Measurements from ENCODE around the gene ATXN2. TPM values are rescaled to one million over a fixed set of nuclear protein-coding genes. Genes with fewer than 3 reads are reported as not detected.
A peak's percentile ranks its signal among the peaks of the same experiment; 100 is the strongest.

ATXN2 gene
- total RNA-seq, 2 experiments from 2014 or later, result 38.2 to 39.3 TPM

DNA sequence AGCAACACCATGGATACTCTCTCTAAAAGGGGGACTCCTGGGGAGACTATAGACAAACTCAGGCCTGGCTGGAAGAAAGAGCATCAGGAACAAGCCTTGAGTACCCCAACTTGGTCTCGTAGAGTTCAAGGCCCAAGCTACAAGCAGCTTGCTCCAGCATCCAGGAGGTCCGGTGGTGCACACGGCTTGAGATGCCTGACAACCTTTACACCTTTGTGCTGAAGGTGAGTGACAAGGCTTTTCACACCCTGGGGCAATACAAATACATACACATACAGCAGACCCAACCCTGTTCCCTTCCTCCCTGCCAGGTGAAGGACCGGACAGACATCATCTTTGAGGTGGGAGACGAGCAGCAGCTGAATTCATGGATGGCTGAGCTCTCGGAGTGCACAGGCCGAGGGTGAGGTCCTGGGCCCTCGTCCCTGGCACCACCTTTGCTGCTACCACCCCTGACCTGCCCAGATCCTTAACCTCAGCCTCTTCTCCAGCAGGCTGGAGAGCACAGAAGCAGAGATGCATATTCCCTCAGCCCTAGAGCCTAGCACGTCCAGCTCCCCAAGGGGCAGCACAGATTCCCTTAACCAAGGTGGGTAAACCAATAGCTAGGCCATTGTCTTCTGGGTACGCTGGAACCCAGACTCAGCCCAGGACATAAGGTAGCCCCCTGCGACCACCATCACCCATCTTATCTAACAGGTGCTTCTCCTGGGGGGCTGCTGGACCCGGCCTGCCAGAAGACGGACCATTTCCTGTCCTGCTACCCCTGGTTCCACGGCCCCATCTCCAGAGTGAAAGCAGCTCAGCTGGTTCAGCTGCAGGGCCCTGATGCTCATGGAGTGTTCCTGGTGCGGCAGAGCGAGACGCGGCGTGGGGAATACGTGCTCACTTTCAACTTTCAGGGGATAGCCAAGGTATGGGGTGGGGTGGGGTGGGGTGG lies 152.2 kb downstream of the ATXN2 start:
- ATAC-seq (no peak), DNase-seq (peak; percentile 34)
- H3K27ac Mint-ChIP-seq, result no peak overlapping the region
- H3K4me3 Mint-ChIP-seq, result no peak overlapping the region
- H3K4me1 Mint-ChIP-seq, result peaks cover 80% of the 10 kb centered on the region
- H3K9me3 Mint-ChIP-seq (ENCODE audit: low read depth), result no peaks in the 10 kb centered on the region
- peaks cover 52% of the 10 kb centered on the region for H3K36me3 Mint-ChIP-seq
- no peaks in the 10 kb centered on the region for H3K27me3 Mint-ChIP-seq
- CTCF ChIA-PET, result interaction anchor here (4.2 to 31.7 kb wide), 3 partner anchors 12 to 44 kb away, joined by 38 to 950 read pairs (median 44); partner anchors contain the start of gene SH2B3

DNA sequence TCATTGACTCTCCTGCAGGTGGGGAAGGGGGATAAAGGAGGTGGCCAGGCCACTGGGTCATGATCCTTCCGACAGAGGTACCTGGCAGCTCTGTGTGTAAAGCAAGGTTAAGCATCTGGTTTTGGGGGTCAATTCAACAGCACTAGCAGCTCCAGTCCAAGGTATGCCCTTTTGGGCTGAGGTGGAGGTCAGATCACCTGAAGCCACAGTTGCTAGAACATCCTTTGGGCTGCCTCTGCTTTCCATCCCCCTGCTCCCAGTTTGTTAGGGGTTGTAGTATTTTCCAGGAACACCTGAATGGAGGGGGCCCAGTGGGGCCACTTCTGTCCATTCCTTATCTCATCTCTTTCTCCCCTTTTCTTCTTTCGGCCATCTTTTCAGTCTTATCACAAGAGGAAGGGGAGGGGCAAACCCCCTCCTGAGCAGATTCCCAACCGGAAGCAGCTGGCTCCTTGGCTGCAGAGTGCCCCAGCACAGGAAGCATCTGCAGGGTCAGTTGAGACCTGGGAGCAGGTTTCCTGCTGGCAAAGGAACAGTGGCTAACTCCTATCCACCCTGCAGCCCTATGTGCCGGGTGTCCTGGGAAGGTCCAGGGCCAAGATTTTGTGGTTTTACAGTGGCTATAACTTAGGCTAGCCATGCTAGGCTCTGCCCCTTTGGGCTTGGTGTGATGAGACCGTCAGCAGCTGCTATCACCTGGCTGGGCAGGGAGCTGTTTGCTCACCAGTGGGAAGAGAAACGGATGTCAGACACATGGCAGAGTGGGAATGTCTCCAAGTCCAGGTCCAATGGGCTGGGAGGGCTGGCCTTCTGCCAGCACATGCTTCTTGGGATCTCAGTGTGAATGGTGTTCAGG lies 153.2 kb downstream of the ATXN2 start:
- CTCF ChIA-PET, result interaction anchor here (0.9 to 31.7 kb wide), 8 partner anchors 9 to 115 kb away, joined by 3 to 950 read pairs (median 12); partner anchors contain the start of gene SH2B3
- ATAC-seq (no peak), DNase-seq (peak; percentile 40)
- Mint-ChIP-seq H3K36me3 (peaks cover 48% of the 10 kb centered on the region), H3K4me1 (peaks cover 78% of the 10 kb centered on the region), H3K27me3 (no peaks in the 10 kb centered on the region), H3K9me3 (ENCODE audit: low read depth) (no peaks in the 10 kb centered on the region), H3K4me3 (no peak overlapping the region), H3K27ac (peak overlapping the region; percentile 83)

DNA sequence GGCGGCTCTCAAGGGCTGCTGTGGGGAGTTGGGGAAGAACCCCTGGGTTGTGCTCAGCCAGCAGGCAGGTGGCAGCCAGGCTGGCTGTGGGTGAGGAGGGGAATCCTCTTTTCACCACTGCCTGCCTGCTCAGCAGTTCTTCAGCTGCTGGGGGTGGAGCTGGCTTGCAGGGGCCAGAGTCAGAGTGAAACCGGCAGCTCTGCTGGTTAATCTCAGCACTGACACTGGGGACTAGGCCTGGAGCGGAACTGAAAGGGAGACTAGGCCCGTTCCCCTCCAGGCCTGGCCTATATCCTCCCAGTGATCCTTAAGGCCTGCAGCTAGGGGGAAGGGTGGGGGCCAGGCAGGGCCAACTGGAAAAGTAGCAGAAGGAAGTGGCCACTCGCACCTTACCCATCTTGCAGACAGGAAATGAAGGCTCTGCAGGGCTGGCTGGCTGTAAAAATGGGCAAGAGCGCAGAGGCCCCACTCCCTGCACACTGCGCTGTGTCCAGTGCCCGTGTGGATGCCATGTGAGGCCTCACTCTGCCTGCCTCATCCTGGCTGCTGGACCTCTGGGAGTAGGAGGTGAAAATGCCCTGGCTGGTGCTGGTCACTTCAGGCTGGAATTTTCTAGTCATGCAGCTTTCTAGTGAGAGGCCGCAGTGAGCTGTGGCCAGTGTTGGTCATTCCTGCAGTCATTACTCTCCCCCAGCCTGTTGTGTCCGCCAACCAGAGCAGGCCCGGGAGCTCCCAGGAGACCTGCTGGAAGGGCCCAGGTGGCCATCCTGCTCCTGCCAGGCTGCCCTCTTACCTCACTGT lies 154.0 kb downstream of the ATXN2 start:
- peak; percentile 97 for ATAC-seq
- peak; percentile 96 for DNase-seq
- CTCF ChIA-PET, result interaction anchor here (0.9 to 31.7 kb wide), 9 partner anchors 9 to 114 kb away, joined by 3 to 950 read pairs (median 10); partner anchors contain the start of gene SH2B3
- Mint-ChIP-seq H3K27me3 (no peaks in the 10 kb centered on the region), H3K9me3 (ENCODE audit: low read depth) (no peaks in the 10 kb centered on the region), H3K4me3 (peak overlapping the region; percentile 26), H3K36me3 (peaks cover 40% of the 10 kb centered on the region), H3K27ac (peak overlapping the region; percentile 83), H3K4me1 (peaks cover 78% of the 10 kb centered on the region)

DNA sequence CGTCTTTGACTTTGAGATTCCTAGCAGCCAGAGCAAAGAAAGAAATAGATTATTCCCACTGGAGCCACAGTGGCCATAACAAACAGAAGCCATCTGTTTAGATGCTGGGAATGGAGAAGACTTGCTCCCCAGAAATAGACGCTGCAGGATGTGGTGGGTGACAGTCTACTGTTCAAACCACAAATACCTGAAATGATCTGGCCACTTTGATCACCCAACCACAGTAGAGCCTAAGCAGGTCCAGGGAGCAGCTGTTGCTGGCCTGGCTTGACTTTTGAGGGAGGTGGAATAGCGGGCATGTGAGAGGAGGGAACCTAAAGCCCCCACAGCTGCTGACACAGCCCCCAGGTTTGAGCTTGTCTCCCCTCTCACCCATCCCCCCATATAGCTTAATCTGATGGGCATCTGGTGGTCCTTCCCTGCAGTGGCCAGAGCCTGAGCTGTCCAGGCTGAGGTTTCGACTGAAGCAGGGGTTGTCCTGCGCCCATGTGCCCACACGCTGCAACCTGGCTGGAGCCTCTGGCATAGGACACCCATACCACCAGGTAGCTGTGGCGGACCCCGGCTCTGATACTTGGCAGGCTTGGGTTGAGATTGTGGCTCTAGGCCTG lies 154.7 kb downstream of the ATXN2 start:
- H3K36me3 Mint-ChIP-seq, result peaks cover 38% of the 10 kb centered on the region

DNA sequence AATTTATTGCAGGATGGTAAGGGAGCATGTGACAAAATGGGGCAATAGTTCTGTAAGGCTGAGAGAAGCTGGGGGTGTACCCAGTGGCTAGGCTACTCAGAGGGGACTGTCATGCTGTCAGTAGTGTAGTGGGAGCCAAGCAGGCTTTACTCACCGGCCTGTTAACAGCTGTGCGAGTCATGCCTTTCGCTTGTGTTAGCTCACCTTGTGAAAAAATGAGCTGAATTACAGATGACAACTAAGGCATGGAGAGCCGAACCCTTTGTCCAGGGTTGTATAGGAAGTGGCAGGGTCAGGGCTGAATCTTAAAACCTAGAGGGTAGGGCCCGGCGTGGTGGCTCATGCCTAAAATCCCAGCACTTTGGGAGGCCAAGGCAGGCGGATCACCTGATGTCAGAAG lies 155.5 kb downstream of the ATXN2 start:
- no peak for DNase-seq
- Mint-ChIP-seq H3K27ac (peak overlapping the region; percentile 59), H3K9me3 (ENCODE audit: low read depth) (no peaks in the 10 kb centered on the region), H3K4me1 (peaks cover 76% of the 10 kb centered on the region), H3K36me3 (peaks cover 32% of the 10 kb centered on the region), H3K4me3 (no peak overlapping the region), H3K27me3 (no peaks in the 10 kb centered on the region)
- CTCF ChIA-PET, result interaction anchor here (1.8 to 31.7 kb wide), 5 partner anchors 8 to 41 kb away, joined by 4 to 950 read pairs (median 38); partner anchors contain the start of gene SH2B3
- no peak for ATAC-seq

More for the DNA sequence above, 154.7 kb downstream of the ATXN2 start:
- ATAC-seq, result peak; percentile 20
- H3K27ac Mint-ChIP-seq, result peak overlapping the region; percentile 83
- CTCF ChIA-PET, result interaction anchor here (0.7 to 31.7 kb wide), 10 partner anchors 8 to 113 kb away, joined by 3 to 950 read pairs (median 8); partner anchors contain the start of gene SH2B3
- DNase-seq, result peak; percentile 84
- peaks cover 78% of the 10 kb centered on the region for H3K4me1 Mint-ChIP-seq
- no peaks in the 10 kb centered on the region for H3K27me3 Mint-ChIP-seq
- no peaks in the 10 kb centered on the region for H3K9me3 Mint-ChIP-seq (ENCODE audit: low read depth)
- peak overlapping the region; percentile 26 for H3K4me3 Mint-ChIP-seq

DNA sequence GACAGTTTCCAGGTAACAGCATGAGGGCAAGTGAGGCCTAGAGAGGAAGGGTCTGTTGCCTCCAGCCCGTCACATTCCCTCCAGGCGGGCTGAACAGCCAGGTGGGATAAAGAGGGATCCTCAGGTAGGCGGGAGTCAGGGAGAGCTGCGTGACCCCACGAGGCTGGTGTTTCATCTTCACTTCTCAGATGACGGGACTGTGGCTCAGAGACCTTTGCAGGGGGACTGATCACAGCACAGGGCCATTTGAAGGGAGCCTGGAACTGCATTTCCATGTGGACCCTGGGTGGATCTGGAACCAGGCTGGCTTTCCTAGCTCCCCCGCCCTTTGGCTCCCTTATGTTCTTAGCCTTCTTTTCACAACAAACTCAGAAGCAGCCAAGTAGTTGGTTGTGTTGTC lies 156.0 kb downstream of the ATXN2 start:
- H3K4me1 Mint-ChIP-seq, result peaks cover 79% of the 10 kb centered on the region
- no peaks in the 10 kb centered on the region for H3K9me3 Mint-ChIP-seq (ENCODE audit: low read depth)
- peak overlapping the region; percentile 59 for H3K27ac Mint-ChIP-seq
- H3K36me3 Mint-ChIP-seq, result peaks cover 29% of the 10 kb centered on the region
- DNase-seq, result no peak
- H3K4me3 Mint-ChIP-seq, result no peak overlapping the region
- CTCF ChIA-PET, result interaction anchor here (1.8 to 31.7 kb wide), 4 partner anchors 9 to 40 kb away, joined by 6 to 950 read pairs (median 41); partner anchors contain the start of gene SH2B3
- ATAC-seq, result no peak
- no peaks in the 10 kb centered on the region for H3K27me3 Mint-ChIP-seq

DNA sequence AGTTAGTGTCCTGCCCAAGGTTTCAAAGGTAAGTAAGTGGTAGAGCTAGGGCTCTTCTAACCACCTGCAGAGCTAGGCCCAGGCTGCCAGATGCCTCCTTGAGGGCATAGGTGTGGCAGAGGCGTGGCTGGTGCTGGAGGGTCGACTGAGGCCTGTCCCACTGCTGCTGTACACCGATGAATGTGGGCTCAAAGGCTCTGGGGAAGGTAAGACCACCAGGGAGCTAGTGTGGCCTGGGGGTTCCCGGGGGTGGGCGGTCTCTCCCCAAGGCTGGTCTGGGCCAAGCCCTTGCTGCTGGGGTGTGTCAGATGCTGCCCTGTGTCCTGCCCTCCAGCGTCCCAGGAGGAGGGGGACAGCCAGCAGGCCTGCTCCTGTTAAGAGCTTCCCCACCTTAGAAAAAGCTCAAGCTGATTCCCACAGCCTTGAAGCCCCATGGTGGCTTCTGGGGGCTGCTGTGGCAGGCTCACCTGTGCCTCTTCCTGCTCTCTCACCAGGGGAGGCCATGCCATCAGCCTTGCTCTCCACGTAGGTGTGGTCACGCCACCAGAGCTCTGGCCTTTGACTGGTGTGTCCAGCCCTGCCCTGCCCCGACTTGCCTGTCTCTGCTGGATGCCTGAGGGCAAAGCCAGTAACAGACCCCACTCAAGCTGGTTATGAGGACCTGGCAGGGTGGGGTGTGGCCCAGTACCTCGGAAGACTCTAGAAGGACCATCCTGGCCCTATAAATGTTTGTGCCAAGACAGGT lies 156.6 kb downstream of the ATXN2 start:
- no peaks in the 10 kb centered on the region for H3K9me3 Mint-ChIP-seq (ENCODE audit: low read depth)
- ATAC-seq, result no peak
- H3K4me3 Mint-ChIP-seq, result no peak overlapping the region
- H3K4me1 Mint-ChIP-seq, result peaks cover 82% of the 10 kb centered on the region
- peaks cover 23% of the 10 kb centered on the region for H3K36me3 Mint-ChIP-seq
- no peak overlapping the region for H3K27ac Mint-ChIP-seq
- CTCF ChIA-PET, result interaction anchor here (1.8 to 31.7 kb wide), 5 partner anchors 8 to 39 kb away, joined by 6 to 950 read pairs (median 38); partner anchors contain the start of gene SH2B3
- DNase-seq, result no peak
- H3K27me3 Mint-ChIP-seq, result no peaks in the 10 kb centered on the region

DNA sequence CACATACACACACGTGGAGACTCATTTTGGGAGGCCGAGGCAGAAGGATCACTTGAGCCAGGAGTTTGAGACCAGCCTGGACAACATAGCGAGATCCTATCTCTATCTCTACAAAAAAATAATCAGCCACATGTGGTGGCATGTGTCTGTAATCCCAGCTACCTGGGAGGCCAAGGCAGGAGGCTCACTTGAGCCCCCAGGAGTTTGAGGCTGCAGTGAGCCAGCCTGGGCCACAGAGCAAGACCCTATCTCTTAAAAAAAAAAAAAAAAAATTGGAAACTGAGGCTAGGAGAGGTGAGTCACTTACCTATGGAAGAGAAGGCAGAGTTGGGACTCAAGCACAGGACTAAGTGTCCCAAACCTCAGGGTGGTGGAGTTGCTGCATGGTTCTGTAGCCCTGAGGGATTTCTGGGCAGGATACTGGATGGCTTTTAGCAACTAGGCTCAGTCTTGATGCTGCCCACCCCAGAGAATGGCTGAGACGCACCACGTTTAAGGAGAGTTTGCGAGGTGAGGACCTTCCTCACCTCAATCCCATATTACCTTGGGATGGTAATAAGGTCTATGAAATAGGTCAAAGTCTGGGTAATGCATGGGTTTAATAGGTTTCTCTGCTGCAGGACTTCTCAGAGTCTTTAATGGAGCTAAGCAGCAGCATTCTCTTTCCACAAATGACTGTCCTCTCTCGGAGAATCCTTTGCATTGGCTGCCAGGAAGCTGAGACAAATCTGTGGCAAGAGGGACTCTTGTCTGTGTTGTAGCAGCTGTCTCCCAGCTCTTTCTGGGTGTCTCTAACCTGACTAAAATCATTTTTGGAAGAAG lies 157.8 kb downstream of the ATXN2 start:
- H3K4me1 Mint-ChIP-seq, result peaks cover 89% of the 10 kb centered on the region
- H3K27me3 Mint-ChIP-seq, result no peaks in the 10 kb centered on the region
- H3K27ac Mint-ChIP-seq, result no peak overlapping the region
- CTCF ChIA-PET, result interaction anchor here (1.0 to 31.7 kb wide), 4 partner anchors 10 to 312 kb away, joined by 3 to 950 read pairs (median 26); partner anchors contain the start of gene SH2B3
- no peaks in the 10 kb centered on the region for H3K9me3 Mint-ChIP-seq (ENCODE audit: low read depth)
- H3K4me3 Mint-ChIP-seq, result no peak overlapping the region
- DNase-seq, result no peak
- peaks cover 14% of the 10 kb centered on the region for H3K36me3 Mint-ChIP-seq
- ATAC-seq, result no peak

DNA sequence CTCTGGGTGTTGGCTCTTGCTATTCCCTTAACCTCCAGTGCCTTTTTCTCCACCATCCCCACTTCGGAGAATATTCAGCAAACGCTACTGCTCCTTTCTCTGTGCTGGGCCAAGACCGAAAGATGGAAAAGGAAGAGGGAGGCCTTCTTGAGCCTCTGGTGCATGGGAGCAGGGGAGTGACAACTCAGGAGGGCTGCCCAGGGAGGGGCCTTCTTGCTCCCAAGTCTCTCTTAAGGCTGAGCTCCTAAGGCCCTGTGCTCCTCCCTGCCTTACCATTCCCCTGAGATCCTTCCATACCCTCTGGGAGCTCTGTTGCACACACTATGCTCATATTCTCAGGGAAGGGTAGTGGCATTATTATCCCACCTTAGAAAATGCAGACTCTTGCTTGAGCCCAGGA lies 158.5 kb downstream of the ATXN2 start:
- H3K4me3 Mint-ChIP-seq, result no peak overlapping the region
- no peak overlapping the region for H3K27ac Mint-ChIP-seq
- no peaks in the 10 kb centered on the region for H3K27me3 Mint-ChIP-seq
- CTCF ChIA-PET, result interaction anchor here (1.0 to 31.7 kb wide), 3 partner anchors 11 to 313 kb away, joined by 3 to 950 read pairs (median 14); partner anchors contain the start of gene SH2B3
- H3K36me3 Mint-ChIP-seq, result peaks cover 13% of the 10 kb centered on the region
- no peaks in the 10 kb centered on the region for H3K9me3 Mint-ChIP-seq (ENCODE audit: low read depth)
- DNase-seq (no peak), ATAC-seq (no peak)
- H3K4me1 Mint-ChIP-seq, result peaks cover 88% of the 10 kb centered on the region

DNA sequence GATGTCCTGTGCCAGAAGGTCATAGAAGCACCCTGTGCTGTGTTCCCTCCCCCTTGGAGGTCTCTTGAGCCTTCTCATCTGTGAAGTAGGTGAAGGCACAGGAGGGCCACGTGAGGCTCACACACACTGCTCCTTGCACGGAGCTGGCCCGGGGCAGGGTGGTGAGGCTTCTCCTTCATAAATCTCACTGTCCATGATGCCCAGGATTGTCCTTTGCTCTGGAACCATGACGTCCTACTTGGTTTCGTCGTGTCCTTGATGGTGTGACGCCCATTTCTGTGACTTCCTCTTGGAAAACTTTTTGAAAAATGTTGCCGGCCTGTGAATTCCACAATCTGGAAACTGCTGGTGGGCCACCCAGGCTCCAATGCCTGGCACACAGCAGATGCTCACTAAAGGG lies 159.0 kb downstream of the ATXN2 start:
- Mint-ChIP-seq H3K4me1 (peaks cover 88% of the 10 kb centered on the region), H3K4me3 (no peak overlapping the region), H3K9me3 (ENCODE audit: low read depth) (no peaks in the 10 kb centered on the region), H3K27ac (no peak overlapping the region), H3K27me3 (no peaks in the 10 kb centered on the region), H3K36me3 (peaks cover 13% of the 10 kb centered on the region)
- ATAC-seq (no peak), DNase-seq (no peak)
- CTCF ChIA-PET, result interaction anchor here (1.0 to 31.7 kb wide), 3 partner anchors 11 to 314 kb away, joined by 3 to 950 read pairs (median 14); partner anchors contain the start of gene SH2B3
